CD4-positive, alpha-beta T cell treated with Interferon alpha-2 for 1 hour (primary cell): ENCODE measurements around the gene DMRTC2.

Experiments used
- DNase-seq, 2 donors: peaks; one replicate each; pipeline ENCODE4 v3.0.0-alpha.2; 2020 to 2022

DMRTC2 gene

GRCh38 chr19:41848666-41849065 lies 3.8 kb downstream of the DMRTC2 start:
- no peak for DNase-seq

DNA sequence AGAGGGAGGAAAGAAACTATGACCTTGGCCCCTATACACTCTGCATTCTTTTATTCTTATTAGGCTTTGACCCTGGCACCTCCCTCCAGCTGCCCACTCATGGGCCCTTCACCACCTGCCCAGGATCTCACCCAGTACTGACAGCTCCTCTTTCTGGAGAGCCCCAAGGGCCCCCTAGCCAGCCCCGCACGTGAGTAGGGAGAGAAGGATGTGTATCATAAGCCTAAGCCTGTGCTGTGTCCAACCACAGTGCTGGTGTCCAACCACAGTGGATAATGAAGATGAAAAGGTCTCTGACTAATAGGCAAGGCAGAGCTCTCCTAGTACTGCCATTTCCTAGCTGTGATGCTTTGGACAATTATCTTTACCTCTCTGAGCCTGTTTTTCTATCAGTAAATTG lies 4.2 kb downstream of the DMRTC2 start:
- no peak for DNase-seq

DNA sequence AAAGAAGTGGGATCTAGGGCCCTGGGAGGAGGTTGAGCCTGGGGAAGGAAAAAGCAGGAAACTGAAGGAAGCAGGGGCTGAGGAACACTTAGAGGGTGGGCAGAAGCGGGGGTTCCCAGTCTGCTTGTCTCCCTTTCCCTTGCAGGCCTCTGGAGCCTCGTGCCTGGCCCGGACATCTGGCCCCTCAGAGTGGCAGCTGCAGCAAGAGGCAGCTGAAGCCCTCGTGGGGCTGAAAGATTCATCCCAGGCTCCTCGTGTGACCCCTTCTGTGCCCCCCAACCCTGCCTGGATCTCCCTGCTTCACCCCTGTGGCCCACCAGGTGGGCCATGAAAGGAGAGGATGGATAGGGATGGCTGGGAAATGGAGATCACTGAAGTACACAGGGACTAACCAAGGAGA lies 5.5 kb downstream of the DMRTC2 start:
- DNase-seq, result no peak

GRCh38 chr19:41851456-41851855 lies 6.6 kb downstream of the DMRTC2 start:
- no peak for DNase-seq

- no peak for DNase-seq
Measured at GRCh38 chr19:41853344-41853743, 8.5 kb downstream of the DMRTC2 start.

DNA sequence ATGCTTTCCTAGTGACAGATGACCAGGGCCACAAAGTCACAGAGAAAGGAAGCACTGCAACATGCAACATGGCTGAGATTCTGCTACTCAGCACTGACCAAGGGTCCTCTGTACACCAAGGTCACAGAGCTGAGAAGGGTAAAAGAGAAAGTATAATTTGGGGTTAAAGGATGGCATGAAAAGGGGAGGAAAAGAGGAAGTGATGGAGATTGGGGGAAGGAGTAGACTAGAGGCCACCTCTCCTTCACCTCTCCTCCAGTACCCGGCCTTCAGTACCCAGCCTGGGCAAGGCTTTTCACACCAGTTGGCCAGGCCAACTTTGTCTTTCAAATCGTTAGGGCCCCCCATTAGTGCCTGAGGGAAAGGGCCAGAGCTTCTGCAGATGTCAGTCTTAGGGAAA lies 8.9 kb downstream of the DMRTC2 start:
- DNase-seq, result no peak

DNA sequence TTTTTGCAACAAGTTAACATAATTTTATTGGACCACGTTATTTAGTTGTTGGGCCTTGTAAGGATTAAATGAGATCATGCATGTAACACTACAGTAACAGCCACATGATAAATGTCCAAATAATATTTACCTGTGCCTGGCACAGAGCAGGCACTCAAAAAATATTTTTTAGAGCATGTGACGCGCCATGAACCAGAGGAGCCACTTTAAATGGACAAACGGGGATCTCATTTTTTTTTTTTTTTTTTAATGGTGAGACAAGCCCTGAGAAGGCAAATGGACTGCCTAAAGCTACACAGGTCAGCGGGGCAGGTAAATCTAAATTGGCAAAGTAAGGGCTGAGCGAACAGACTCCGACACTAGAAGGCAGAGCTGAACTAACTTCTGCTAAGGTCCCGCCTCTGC lies 14.4 kb downstream of the DMRTC2 start:
- DNase-seq, result no peak

DNA sequence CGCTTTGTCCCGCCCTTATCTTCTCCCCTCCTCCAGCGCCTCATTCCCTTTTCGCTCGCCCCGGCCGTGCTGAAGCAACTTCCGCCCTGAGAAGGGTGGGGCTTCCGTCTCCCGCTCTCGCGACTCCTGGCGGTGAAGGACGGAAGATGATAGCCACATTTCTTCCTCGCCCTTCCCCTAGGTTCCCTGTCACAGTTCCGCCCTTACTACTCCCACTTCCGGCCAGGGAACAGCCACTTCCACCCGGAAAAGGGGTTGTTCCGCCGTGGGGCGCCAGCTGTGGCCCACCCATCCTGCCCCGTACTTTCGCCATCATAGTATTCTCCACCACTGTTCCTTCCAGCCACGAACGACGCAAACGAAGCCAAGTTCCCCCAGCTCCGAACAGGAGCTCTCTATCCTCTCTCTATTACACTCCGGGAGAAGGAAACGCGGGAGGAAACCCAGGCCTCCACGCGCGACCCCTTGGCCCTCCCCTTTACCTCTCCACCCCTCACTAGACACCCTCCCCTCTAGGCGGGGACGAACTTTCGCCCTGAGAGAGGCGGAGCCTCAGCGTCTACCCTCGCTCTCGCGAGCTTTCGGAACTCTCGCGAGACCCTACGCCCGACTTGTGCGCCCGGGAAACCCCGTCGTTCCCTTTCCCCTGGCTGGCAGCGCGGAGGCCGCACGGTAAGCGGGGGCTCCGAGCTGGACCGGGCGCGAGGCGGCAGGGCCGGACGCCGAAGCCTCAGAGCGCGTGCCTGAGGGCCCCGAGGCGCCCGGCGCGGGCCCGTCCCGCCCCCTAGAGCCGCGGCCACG lies 15.0 kb downstream of the DMRTC2 start, which contains the start of gene RPS19:
Gene RPS19, plus strand, starts transcription at position 638 of the 801 bp plus-strand sequence. CDS start 520 bp downstream, outside the sequence.
- peak; percentile 97 to 99 for DNase-seq

DNA sequence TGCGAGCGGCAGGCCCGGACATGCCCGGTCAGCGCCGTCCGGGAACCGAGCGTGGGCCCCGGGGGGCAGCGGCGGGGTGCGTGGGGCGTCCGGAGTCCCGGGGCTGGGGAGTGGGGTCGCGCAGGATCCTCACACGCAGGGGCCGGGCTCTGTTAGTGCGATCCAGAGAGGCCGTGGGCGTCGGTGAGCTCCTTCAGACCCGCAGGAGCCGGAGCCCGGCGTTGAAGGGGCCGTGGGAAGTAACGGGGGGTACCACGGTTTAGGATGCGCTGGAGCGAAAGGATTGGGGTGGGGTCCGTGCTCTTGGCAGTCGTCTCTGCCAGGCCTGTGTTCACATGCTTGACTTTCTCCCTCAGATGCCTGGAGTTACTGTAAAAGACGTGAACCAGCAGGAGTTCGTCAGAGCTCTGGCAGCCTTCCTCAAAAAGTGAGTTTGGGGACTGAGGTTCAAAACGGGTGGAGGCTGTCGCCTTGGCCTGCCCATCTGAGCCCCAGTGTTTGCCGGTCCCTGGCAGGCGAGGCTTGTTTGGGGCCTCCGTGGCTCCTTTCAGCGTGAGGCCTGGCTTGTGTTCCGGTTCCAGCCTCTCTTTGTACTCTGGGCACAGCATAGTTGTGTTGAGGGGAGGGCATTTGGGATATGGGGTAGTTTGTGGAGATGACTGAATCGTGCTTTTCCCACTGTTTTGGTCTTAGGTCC lies 15.7 kb downstream of the DMRTC2 start:
- no peak for DNase-seq

DNA sequence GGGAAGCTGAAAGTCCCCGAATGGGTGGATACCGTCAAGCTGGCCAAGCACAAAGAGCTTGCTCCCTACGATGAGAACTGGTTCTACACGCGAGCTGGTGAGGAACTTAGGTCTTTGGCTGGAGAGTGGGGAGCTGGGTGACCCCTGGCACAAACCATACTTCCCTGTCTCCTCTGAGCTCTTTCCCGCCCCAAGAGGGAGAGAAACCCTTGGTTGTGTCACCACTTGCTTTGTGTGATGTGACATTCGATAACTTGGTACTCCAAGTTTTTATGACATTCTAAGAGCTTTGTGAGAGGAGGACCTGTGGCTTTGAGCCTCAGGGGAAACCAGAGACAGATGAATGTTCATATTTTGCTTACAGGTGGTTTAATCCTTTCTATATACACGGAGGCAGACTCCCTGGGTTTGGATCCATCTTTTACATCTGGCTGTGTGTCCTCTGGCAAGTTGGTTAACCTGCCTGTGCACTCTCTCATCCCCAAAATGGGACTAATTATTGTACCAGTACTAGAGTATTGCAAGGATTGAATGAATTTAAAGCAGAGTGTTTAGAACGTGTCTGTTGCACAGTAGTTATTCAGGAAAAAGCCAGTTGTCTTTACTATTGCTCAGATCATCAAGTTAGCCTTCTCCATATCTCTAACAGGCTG lies 16.4 kb downstream of the DMRTC2 start:
- DNase-seq, result no peak

DNA sequence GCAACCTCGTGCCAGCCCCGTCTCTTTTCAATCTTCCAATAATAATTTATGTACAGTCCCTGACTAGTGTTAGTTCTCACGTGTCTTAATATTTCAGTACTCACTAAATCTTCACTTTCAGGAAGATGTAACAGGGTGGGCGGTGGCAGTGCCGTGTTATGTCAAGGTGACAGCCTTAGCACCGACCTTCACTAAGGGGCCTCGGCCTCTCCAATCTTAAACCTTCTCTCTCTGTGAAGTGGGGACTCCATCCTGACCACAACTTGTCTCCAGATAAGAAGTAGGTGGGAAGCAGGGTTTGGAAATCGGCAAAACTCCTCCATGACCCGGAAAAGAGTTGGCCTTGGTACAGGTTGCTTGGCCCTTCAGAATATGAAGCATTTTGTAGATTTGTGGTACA lies 17.0 kb downstream of the DMRTC2 start:
- DNase-seq, result no peak

DNA sequence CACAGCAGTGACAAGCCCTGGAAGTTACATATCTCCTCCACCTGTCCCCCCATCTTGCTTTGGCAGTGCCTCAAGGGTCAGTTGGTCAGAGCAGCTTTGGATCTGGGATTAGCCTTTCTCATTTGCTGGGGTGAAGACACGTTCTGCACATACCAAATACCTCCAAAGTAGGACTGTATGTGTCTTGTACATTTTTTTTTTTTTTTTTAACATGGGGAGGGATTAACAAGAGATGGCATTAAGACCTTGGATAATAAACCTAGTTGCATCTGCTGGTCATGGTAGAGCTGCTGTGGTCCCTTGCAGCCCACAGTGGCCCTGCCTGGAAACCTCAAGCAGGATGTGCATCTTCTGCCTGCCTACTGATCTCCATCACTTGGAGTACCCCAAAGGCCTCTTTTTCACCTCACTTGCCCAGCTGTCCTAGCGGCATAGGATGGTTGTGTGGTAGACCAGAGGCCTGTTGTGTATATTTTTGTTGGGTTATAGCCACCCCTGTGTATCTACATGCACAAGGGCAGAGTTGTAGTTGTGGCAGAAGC lies 17.7 kb downstream of the DMRTC2 start:
- no peak for DNase-seq

DNA sequence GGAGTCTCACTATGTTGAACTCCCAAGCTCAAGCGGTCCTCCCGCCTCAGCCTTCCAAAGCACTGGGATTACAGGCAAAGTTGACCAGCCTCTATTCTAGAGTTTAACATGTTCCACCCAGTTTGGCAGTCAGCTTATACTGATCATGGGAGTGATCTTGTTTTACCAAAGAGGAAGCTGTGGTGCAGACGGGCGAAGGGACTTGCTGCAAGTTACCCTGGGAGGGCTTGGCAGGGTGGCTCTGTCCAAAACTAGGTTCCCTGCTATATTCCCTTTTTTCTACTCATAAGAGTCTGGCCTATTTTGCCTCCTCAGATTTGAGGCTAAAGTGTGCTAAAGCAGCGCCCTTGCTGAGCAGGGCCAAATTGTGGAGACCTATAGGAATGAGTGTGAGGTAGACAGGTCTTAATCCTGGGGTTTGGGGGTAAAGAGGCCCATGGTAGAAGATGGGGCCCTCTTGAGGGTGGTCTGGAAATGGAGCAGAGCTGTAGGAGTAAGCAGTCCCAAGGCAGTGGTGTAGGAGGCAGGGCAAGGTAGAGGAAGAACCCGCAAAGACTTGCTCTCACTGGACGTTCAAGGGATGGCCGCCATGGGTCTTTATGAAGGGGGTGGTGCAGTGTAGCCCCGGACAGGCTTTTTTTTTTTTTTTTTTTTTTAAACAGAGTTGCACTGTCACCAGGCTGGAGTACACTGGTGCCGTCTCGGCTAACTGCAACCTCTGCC lies 18.5 kb downstream of the DMRTC2 start:
- DNase-seq, result no peak

GRCh38 chr19:41864374-41864773 lies 19.5 kb downstream of the DMRTC2 start:
- no peak for DNase-seq

DNA sequence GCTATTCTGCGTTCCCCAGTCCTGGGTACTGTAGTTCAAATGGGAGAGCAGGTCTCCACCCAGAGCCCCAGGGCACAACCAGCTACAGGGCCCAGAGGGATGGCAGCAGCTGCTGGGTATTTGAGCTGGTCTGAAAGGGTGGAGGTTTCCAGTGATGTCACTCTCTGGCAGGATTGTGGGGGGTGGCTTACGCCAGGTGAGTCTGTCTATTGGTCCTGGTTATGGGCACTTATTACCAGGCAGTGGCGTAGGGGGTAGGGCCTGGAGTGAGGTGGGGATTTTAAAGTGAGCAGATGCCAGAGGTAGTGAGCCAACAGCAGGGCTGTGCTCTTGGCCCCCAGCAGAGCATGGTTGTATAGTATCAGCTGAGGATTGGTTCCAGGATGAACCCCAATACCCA lies 21.4 kb downstream of the DMRTC2 start:
- DNase-seq, result no peak

- no peak for DNase-seq
Measured at GRCh38 chr19:41868120-41868988, 23.5 kb downstream of the DMRTC2 start.

GRCh38 chr19:41868989-41869300 lies 24.1 kb downstream of the DMRTC2 start:
- no peak for DNase-seq

DNA sequence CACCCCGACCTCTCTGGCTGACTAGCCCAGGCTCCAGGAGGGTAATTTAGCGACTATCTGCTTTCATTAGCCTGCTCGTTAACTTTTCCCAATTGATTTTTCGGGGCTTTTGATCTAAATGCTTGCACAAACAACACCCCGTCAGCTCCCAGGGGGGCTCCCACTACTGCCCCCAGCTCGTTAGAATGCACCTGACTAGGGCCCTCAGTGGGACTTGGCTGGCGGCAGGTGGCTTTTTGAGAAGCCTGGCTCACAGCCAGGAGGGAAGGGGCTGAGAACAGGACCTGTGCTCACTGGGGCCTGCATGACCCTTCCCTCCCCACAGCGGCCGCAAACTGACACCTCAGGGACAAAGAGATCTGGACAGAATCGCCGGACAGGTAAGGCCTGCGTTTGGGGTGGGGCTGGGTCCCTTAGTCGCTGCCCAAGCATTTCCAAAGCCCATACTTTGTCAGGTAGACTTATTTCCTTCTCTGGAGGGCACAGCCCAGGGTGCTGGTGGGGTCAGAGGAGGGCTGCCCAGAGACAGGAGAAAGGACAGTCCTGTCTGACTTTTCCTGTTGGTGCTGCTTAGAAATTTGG lies 24.6 kb downstream of the DMRTC2 start:
- DNase-seq, result no peak

GRCh38 chr19:41870401-41870873 lies 25.6 kb downstream of the DMRTC2 start:
- no peak for DNase-seq

DNA sequence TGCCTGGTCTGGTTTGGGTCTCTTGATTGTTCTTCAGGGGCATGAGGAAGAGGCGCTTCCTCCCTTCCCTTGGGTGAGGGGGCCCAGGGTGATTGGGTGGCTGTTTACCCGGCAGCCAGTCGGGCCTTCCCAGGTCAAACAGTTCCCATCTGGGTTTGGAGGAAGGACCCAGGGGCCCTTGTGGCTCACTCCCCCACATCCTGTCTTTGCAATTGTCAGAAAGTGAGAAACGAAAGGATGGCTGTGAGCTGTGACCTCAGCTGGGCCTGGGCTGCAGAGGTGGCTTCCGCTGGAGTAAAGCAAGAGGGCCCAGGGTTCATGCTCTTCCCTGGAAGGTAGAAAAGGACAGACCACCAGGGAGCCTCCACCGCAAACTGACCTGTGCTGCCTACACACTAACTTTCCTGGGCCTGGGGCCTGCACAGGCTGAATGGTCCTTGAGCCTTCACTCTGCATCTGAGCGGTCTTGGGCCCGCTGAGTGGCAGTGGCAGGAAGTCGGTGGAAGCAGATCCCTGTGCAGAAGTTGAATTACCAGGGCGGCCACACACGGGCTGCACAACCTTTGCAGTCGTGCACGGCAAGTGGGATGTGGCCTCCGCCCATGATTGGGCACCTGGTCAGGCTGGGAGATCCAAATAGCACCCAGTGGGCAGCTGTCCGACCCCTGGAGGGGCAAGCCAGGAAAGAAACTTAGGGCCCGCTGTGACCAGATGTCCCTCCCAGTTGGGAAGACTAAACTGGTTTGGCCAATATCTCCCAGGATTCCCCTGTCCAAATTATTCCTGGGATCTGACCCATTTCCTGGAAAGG lies 26.9 kb downstream of the DMRTC2 start:
- peak; percentile 68 to 80 for DNase-seq

DNA sequence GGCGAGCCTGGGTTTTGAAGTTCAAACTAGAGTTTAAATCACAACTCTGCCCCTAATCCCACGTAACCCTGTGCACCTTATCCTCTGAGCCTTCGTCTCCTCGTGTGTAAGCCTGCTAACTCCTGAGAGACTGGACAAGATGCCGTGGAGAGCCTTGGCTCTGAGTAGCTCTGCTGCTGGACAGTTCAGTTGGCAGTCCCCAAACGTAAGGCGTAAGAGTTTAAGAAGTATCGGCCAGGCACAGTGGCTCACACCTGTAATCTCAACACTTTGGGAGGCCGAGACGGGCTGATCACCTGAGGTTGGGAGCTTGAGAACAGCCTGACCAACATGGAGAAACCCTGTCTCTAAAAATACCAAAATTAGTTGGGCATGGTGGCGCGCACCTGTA lies 27.5 kb downstream of the DMRTC2 start:
- no peak for DNase-seq
